ENCODE data around the gene HOXB4. TPM values are rescaled to one million over a fixed set of nuclear protein-coding genes. Genes with fewer than 3 reads are reported as not detected.

HOXB4 gene
- total RNA-seq, 4 donors from 2014 or later, result 0.67 to 1.2 (median 0.80) TPM

- intact Hi-C loops (cut with DNase I), result loop anchor here (10.0 kb wide), 1 partner anchor 279 kb away; no protein-coding TSS in a partner anchor
- no peak overlapping the region for H3K4me3 ChIP-seq (replicated peaks in 1 of 3)
- WGBS, 2 donors, result 6 to 9% methylated on average over 27 to 37 of the region's 55 CpGs
- no peak for DNase-seq
- no peaks in the 10 kb centered on the region for H3K9me3 ChIP-seq
- peaks cover 13 to 41% of the 10 kb centered on the region in 2 donors for H3K4me1 ChIP-seq
- no peak overlapping the region for H3K27ac ChIP-seq
- peaks cover 92% of the 10 kb centered on the region for H3K27me3 ChIP-seq
- TF ChIP-seq POLR2A (IDR thresholded peaks at IDR 0.05), result no peak
- TF ChIP-seq, protein P1, sequence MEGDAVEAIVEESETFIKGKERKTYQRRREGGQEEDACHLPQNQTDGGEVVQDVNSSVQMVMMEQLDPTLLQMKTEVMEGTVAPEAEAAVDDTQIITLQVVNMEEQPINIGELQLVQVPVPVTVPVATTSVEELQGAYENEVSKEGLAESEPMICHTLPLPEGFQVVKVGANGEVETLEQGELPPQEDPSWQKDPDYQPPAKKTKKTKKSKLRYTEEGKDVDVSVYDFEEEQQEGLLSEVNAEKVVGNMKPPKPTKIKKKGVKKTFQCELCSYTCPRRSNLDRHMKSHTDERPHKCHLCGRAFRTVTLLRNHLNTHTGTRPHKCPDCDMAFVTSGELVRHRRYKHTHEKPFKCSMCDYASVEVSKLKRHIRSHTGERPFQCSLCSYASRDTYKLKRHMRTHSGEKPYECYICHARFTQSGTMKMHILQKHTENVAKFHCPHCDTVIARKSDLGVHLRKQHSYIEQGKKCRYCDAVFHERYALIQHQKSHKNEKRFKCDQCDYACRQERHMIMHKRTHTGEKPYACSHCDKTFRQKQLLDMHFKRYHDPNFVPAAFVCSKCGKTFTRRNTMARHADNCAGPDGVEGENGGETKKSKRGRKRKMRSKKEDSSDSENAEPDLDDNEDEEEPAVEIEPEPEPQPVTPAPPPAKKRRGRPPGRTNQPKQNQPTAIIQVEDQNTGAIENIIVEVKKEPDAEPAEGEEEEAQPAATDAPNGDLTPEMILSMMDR (IDR thresholded peaks at IDR 0.05), result no peak
- H3K36me3 ChIP-seq, result no peaks in the 10 kb centered on the region
Measured at GRCh38 chr17:48613862-48614694, 35.9 kb upstream of the HOXB4 start.

- WGBS, 2 donors, result 3 to 6% methylated on average over 62 to 65 of the region's 67 CpGs
- no peak overlapping the region for H3K4me3 ChIP-seq (replicated peaks in 1 of 3)
- peaks cover 13 to 41% of the 10 kb centered on the region in 2 donors for H3K4me1 ChIP-seq
- DNase-seq, result no peak
- TF ChIP-seq, protein P1 (IDR thresholded peaks at IDR 0.05), result peak in 1 of 6 experiments; percentile 30
- TF ChIP-seq POLR2A (IDR thresholded peaks at IDR 0.05), result no peak
- intact Hi-C loops (cut with DNase I), result loop anchor here (10.0 kb wide), 1 partner anchor 278 kb away; no protein-coding TSS in a partner anchor
- H3K36me3 ChIP-seq, result no peaks in the 10 kb centered on the region
- no peak overlapping the region for H3K27ac ChIP-seq
- H3K9me3 ChIP-seq, result no peaks in the 10 kb centered on the region
- peaks cover 83% of the 10 kb centered on the region for H3K27me3 ChIP-seq
Measured at GRCh38 chr17:48612854-48613691, 34.9 kb upstream of the HOXB4 start.

- Histone ChIP-seq H3K36me3 (no peaks in the 10 kb centered on the region), H3K27ac (no peak overlapping the region), H3K9me3 (no peaks in the 10 kb centered on the region), H3K27me3 (peaks cover 77% of the 10 kb centered on the region), H3K4me3 (replicated peaks in 1 of 3) (no peak overlapping the region), H3K4me1 (peaks cover 13 to 41% of the 10 kb centered on the region in 2 donors)
- TF ChIP-seq POLR2A (IDR thresholded peaks at IDR 0.05), result no peak
- TF ChIP-seq, protein P1 (IDR thresholded peaks at IDR 0.05), result no peak
- WGBS, 2 donors, result 5% methylated on average over 15 of the region's 15 CpGs
- intact Hi-C loops (cut with DNase I), result loop anchor here (10.0 kb wide), 1 partner anchor 278 kb away; no protein-coding TSS in a partner anchor
- DNase-seq, result no peak
Measured at GRCh38 chr17:48612456-48612853, 34.3 kb upstream of the HOXB4 start.

- no peak overlapping the region for H3K27ac ChIP-seq
- H3K4me1 ChIP-seq, result peaks cover 13 to 41% of the 10 kb centered on the region in 2 donors
- intact Hi-C loops (cut with DNase I), result loop anchor here (10.0 kb wide), 1 partner anchor 277 kb away; no protein-coding TSS in a partner anchor
- 6 to 7% methylated on average over 27 to 31 of the region's 36 CpGs for WGBS, 2 donors
- no peak for TF ChIP-seq POLR2A (IDR thresholded peaks at IDR 0.05)
- TF ChIP-seq, protein P1 (IDR thresholded peaks at IDR 0.05), result no peak
- H3K9me3 ChIP-seq, result no peaks in the 10 kb centered on the region
- H3K27me3 ChIP-seq, result peaks cover 74% of the 10 kb centered on the region
- peak in 1 of 2 donors; percentile 22 for DNase-seq
- no peaks in the 10 kb centered on the region for H3K36me3 ChIP-seq
- no peak overlapping the region for H3K4me3 ChIP-seq (replicated peaks in 1 of 3)
Measured at GRCh38 chr17:48611681-48612455, 33.7 kb upstream of the HOXB4 start.
